Measurements from ENCODE around the gene CAMTA1. TPM values are rescaled to one million over a fixed set of nuclear protein-coding genes. Genes with fewer than 3 reads are reported as not detected.

The CAMTA1 gene
- total RNA-seq, 1 donor from 2014 or later, result 268 TPM

- peak overlapping the region; percentile 23 for H3K4me3 Mint-ChIP-seq
- Histone ChIP-seq H3K36me3 (no peaks in the 10 kb centered on the region), H3K4me2 (no peak overlapping the region), H4K20me1 (ENCODE audit: low read depth) (no peaks in the 10 kb centered on the region), H3K27ac (no peak overlapping the region), H3K27me3 (no peaks in the 10 kb centered on the region), H2AFZ (replicated peaks) (no peak overlapping the region), H3K9ac (no peak overlapping the region), H3K79me2 (ENCODE audit: low read depth) (no peaks in the 10 kb centered on the region), H3K4me3 (no peak overlapping the region), H3K4me1 (no peaks in the 10 kb centered on the region), H3K9me3 (ENCODE audit: low read depth) (no peaks in the 10 kb centered on the region), H3F3A (ENCODE audit: low read depth) (no peaks in the 10 kb centered on the region)
- H3K27me3 Mint-ChIP-seq (ENCODE audit: insufficient read depth, low read depth), result peaks cover 13% of the 10 kb centered on the region
- DNase-seq (ENCODE audit: low spot score), result no peak
- no peaks in the 10 kb centered on the region for H3K9me3 Mint-ChIP-seq
- no peak overlapping the region for H3K27ac Mint-ChIP-seq
- peaks cover 2% of the 10 kb centered on the region for H3K36me3 Mint-ChIP-seq
- TF ChIP-seq CTCF (IDR thresholded peaks at IDR 0.05) (no peak), EZH2 (IDR thresholded peaks at IDR 0.05) (no peak), EZH2phosphoT487 (IDR thresholded peaks at IDR 0.05) (no peak)
- H3K4me1 Mint-ChIP-seq, result peaks cover 39% of the 10 kb centered on the region
Measured at GRCh38 chr1:7654725-7655124, 869.5 kb downstream of the CAMTA1 start.

- no peaks in the 10 kb centered on the region for H3K9me3 Mint-ChIP-seq
- peaks cover 2% of the 10 kb centered on the region for H3K36me3 Mint-ChIP-seq
- Histone ChIP-seq H3K4me3 (no peak overlapping the region), H3K27ac (no peak overlapping the region), H3F3A (ENCODE audit: low read depth) (no peaks in the 10 kb centered on the region), H3K27me3 (no peaks in the 10 kb centered on the region), H3K36me3 (no peaks in the 10 kb centered on the region), H3K4me2 (no peak overlapping the region), H2AFZ (replicated peaks) (no peak overlapping the region), H3K79me2 (ENCODE audit: low read depth) (no peaks in the 10 kb centered on the region), H3K9me3 (ENCODE audit: low read depth) (no peaks in the 10 kb centered on the region), H4K20me1 (ENCODE audit: low read depth) (no peaks in the 10 kb centered on the region), H3K4me1 (no peaks in the 10 kb centered on the region), H3K9ac (no peak overlapping the region)
- DNase-seq (ENCODE audit: low spot score), result no peak
- H3K4me3 Mint-ChIP-seq, result peak overlapping the region; percentile 6
- no peak overlapping the region for H3K27ac Mint-ChIP-seq
- peaks cover 13% of the 10 kb centered on the region for H3K27me3 Mint-ChIP-seq (ENCODE audit: insufficient read depth, low read depth)
- peaks cover 35% of the 10 kb centered on the region for H3K4me1 Mint-ChIP-seq
- TF ChIP-seq EZH2 (IDR thresholded peaks at IDR 0.05), result no peak
- no peak for TF ChIP-seq CTCF (IDR thresholded peaks at IDR 0.05)
- no peak for TF ChIP-seq EZH2phosphoT487 (IDR thresholded peaks at IDR 0.05)
Measured at GRCh38 chr1:7655354-7655753, 870.1 kb downstream of the CAMTA1 start.

- no peak overlapping the region for H3K9ac ChIP-seq
- peaks cover 23% of the 10 kb centered on the region for H3K4me1 Mint-ChIP-seq
- no peak overlapping the region for H3K4me3 Mint-ChIP-seq
- H3K79me2 ChIP-seq (ENCODE audit: low read depth), result no peaks in the 10 kb centered on the region
- H3K27ac ChIP-seq, result no peak overlapping the region
- H3K4me1 ChIP-seq, result no peaks in the 10 kb centered on the region
- no peaks in the 10 kb centered on the region for H3K9me3 ChIP-seq (ENCODE audit: low read depth)
- no peak overlapping the region for H3K4me3 ChIP-seq
- no peak for DNase-seq (ENCODE audit: low spot score)
- no peaks in the 10 kb centered on the region for H3K36me3 ChIP-seq
- H3K27me3 ChIP-seq, result no peaks in the 10 kb centered on the region
- H4K20me1 ChIP-seq (ENCODE audit: low read depth), result no peaks in the 10 kb centered on the region
- no peak overlapping the region for H2AFZ ChIP-seq (replicated peaks)
- peak overlapping the region; percentile 46 for H3K27ac Mint-ChIP-seq
- H3K4me2 ChIP-seq, result no peak overlapping the region
- H3K27me3 Mint-ChIP-seq (ENCODE audit: insufficient read depth, low read depth), result peaks cover 13% of the 10 kb centered on the region
- peaks cover 2% of the 10 kb centered on the region for H3K36me3 Mint-ChIP-seq
- no peaks in the 10 kb centered on the region for H3F3A ChIP-seq (ENCODE audit: low read depth)
- H3K9me3 Mint-ChIP-seq, result no peaks in the 10 kb centered on the region
- no peak for TF ChIP-seq EZH2phosphoT487 (IDR thresholded peaks at IDR 0.05)
- no peak for TF ChIP-seq CTCF (IDR thresholded peaks at IDR 0.05)
- no peak for TF ChIP-seq EZH2 (IDR thresholded peaks at IDR 0.05)
Measured at GRCh38 chr1:7656557-7657215, 871.4 kb downstream of the CAMTA1 start.

Measured in neural progenitor cell (in vitro differentiated cells).